Neural progenitor cell (in vitro differentiated cells): ENCODE measurements around the gene HELZ2. TPM values are rescaled to one million over a fixed set of nuclear protein-coding genes. Genes with fewer than 3 reads are reported as not detected.
A peak's percentile ranks its signal among the peaks of the same experiment; 100 is the strongest.

Source experiments
- DNase-seq: peaks from one replicate; pipeline ENCODE4 v3.0.0-alpha.2; 2016; ENCODE audit warnings: low spot score
- H2AFZ ChIP-seq: fragments of 200-600 bp; sonication (generic); replicated peaks from 2 replicates; pipeline ENCODE4 v1.6.1; 2016; ENCODE audit warnings: antibody characterized with exemption
- H3F3A ChIP-seq: fragments of 200-600 bp; sonication (generic); 2 replicates; pipeline ENCODE4 v1.6.1; 2016; ENCODE audit warnings: antibody characterized with exemption, low read depth
- H3K27ac ChIP-seq: fragments of 200-600 bp; sonication (generic); 2 replicates; pipeline ENCODE4 v1.5.1; 2016; ENCODE audit warnings: mild to moderate bottlenecking
- H3K27me3 ChIP-seq: fragments of 200-600 bp; sonication (generic); 2 replicates; pipeline ENCODE4 v1.6.1; 2016; ENCODE audit warnings: mild to moderate bottlenecking, moderate library complexity
- H3K36me3 ChIP-seq: fragments of 200-600 bp; sonication (generic); 2 replicates; pipeline ENCODE4 v1.5.1; 2016
- H3K4me1 ChIP-seq: fragments of 200-600 bp; sonication (generic); 2 replicates; pipeline ENCODE4 v1.6.1; 2016; ENCODE audit warnings: mixed run types
- H3K4me2 ChIP-seq: fragments of 200-600 bp; sonication (generic); 2 replicates; pipeline ENCODE4 v1.6.1; 2016
- H3K4me3 ChIP-seq: fragments of 200-600 bp; sonication (generic); 2 replicates; pipeline ENCODE4 v1.5.1; 2016
- H3K79me2 ChIP-seq: fragments of 200-600 bp; sonication (generic); 2 replicates; pipeline ENCODE4 v1.6.1; 2016; ENCODE audit warnings: low read depth
- H3K9ac ChIP-seq: fragments of 200-600 bp; sonication (generic); 2 replicates; pipeline ENCODE4 v1.6.1; 2016
- H3K9me3 ChIP-seq: fragments of 200-600 bp; sonication (generic); 2 replicates; pipeline ENCODE4 v1.5.1; 2016; ENCODE audit warnings: low read depth
- H4K20me1 ChIP-seq: fragments of 200-600 bp; sonication (generic); 2 replicates; pipeline ENCODE4 v1.6.1; 2016; ENCODE audit warnings: low read depth
- H3K27ac Mint-ChIP-seq: 3 replicates; pipeline ENCODE4 v1.8.0; 2021; ENCODE audit warnings: mixed read lengths
- H3K27me3 Mint-ChIP-seq: 2 replicates; pipeline ENCODE4 v1.8.0; 2022; ENCODE audit warnings: low read depth, mild to moderate bottlenecking, inconsistent platforms, moderate library complexity, mixed read lengths; ENCODE audit not compliant: insufficient read depth
- H3K36me3 Mint-ChIP-seq: 3 replicates; pipeline ENCODE4 v1.8.0; 2021; ENCODE audit warnings: mixed read lengths
- H3K4me1 Mint-ChIP-seq: 3 replicates; pipeline ENCODE4 v1.8.0; 2021; ENCODE audit warnings: mixed read lengths
- H3K4me3 Mint-ChIP-seq: 3 replicates; pipeline ENCODE4 v1.8.0; 2021; ENCODE audit warnings: mild to moderate bottlenecking, moderate library complexity, mixed read lengths
- H3K9me3 Mint-ChIP-seq: 3 replicates; pipeline ENCODE4 v1.8.0; 2020; ENCODE audit warnings: mixed read lengths
- EZH2 ChIP-seq: fragments of 200-600 bp; sonication (generic); IDR thresholded peaks from 2 replicates; pipeline ENCODE4 v1.6.1; 2017; ENCODE audit warnings: antibody characterized with exemption, mild to moderate bottlenecking, moderate library complexity
- EZH2phosphoT487 ChIP-seq: fragments of 200-600 bp; sonication (generic); IDR thresholded peaks from 2 replicates; pipeline ENCODE4 v1.6.1; 2017; ENCODE audit warnings: antibody characterized with exemption
- total RNA-seq: library from RNA; depleted of rRNA; stranded (reverse); fragments of >200 nt; gene quantifications from 2 replicates; pipeline ENCODE4 v1.2.3, GENCODE V29; 2015; ENCODE audit warnings: low replicate concordance
- TF ChIP-seq, protein P1 (sequence below): fragments of 200-600 bp; sonication (generic); IDR thresholded peaks from 2 replicates; pipeline ENCODE4 v1.5.1; 2017; ENCODE audit warnings: antibody characterized with exemption, mild to moderate bottlenecking

The HELZ2 gene
- total RNA-seq, 1 donor from 2014 or later: 2.9 TPM

DNA sequence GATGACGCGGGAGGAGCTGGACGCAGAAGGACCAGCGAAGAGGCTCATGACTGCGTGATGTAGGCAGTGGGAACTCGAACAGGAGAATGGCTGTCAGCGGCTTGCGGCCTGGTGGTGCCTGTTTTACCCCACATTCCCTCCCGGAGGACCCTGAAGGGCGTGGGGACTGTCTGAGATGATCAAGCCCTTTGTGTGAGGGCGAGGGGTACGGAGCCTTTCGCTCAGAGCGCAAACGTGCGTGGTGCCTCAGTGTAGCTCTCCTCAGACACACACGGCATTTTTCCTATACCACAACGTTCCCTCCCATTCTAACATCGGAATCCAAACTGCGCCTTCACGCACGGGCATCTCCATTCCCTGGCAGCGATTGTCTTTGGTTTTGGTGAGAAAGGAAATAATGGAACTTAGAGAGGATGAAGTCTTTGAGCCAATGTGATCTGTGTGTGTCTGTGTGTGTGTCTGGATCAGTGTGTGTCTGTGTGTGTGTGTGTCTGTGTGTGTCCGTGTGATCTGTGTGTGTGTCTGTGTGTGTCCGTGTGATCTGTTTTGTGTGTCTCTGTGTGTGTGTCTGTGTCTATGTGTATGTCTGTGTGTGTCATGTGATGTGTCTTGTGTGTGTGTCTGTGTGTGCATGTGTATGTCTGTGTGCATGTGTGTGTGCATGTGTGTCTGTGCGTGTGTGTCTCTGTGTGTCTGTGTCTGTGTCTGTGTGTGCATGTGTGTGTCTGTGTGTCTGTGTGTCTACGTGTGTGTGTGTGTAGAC, 42.2 kb downstream of the HELZ2 start:
- peaks cover 9% of the 10 kb centered on the region for H3F3A ChIP-seq
- no peak overlapping the region for H2AFZ ChIP-seq
- no peaks in the 10 kb centered on the region for H3K4me1 ChIP-seq
- Mint-ChIP-seq H3K27me3 (peaks cover 11% of the 10 kb centered on the region), H3K27ac (peak overlapping the region; percentile 1), H3K4me1 (peaks cover 10% of the 10 kb centered on the region), H3K9me3 (no peaks in the 10 kb centered on the region), H3K4me3 (peak overlapping the region; percentile 27), H3K36me3 (no peaks in the 10 kb centered on the region)
- TF ChIP-seq EZH2phosphoT487: no peak
- TF ChIP-seq, protein P1, sequence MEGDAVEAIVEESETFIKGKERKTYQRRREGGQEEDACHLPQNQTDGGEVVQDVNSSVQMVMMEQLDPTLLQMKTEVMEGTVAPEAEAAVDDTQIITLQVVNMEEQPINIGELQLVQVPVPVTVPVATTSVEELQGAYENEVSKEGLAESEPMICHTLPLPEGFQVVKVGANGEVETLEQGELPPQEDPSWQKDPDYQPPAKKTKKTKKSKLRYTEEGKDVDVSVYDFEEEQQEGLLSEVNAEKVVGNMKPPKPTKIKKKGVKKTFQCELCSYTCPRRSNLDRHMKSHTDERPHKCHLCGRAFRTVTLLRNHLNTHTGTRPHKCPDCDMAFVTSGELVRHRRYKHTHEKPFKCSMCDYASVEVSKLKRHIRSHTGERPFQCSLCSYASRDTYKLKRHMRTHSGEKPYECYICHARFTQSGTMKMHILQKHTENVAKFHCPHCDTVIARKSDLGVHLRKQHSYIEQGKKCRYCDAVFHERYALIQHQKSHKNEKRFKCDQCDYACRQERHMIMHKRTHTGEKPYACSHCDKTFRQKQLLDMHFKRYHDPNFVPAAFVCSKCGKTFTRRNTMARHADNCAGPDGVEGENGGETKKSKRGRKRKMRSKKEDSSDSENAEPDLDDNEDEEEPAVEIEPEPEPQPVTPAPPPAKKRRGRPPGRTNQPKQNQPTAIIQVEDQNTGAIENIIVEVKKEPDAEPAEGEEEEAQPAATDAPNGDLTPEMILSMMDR: no peak
- TF ChIP-seq EZH2: no peak
- no peaks in the 10 kb centered on the region for H3K36me3 ChIP-seq
- DNase-seq: peak; percentile 2
- no peak overlapping the region for H3K9ac ChIP-seq
- no peaks in the 10 kb centered on the region for H3K9me3 ChIP-seq
- H3K4me2 ChIP-seq: no peak overlapping the region
- H4K20me1 ChIP-seq: no peaks in the 10 kb centered on the region
- H3K4me3 ChIP-seq: no peak overlapping the region
- no peaks in the 10 kb centered on the region for H3K27me3 ChIP-seq
- H3K79me2 ChIP-seq: no peaks in the 10 kb centered on the region
- H3K27ac ChIP-seq: no peak overlapping the region

DNA sequence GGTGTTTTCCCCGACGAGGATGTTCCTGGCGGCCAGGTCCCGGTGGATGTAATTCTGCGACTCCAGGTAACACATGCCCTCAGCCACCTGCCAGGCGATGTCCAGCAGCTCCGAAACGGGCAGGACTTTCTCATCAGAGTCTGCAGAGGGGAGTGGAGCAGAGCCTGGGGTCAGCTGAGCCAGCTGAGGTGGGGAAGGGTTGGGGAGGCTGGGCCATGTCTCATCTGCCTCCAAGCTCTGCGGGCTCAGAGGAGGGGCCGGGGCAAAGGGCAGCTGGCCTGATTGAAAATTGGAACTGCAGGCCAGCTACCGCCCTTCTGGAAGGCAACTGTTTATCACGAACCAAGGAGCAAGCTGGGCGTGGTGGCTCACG, 43.3 kb downstream of the HELZ2 start:
- peaks cover 6% of the 10 kb centered on the region for H3F3A ChIP-seq
- H2AFZ ChIP-seq: no peak overlapping the region
- H3K27me3 Mint-ChIP-seq: peaks cover 11% of the 10 kb centered on the region
- H3K4me1 ChIP-seq: no peaks in the 10 kb centered on the region
- no peak overlapping the region for H3K4me3 Mint-ChIP-seq
- H3K27me3 ChIP-seq: no peaks in the 10 kb centered on the region
- H3K27ac Mint-ChIP-seq: no peak overlapping the region
- H3K4me3 ChIP-seq: no peak overlapping the region
- H3K9ac ChIP-seq: no peak overlapping the region
- no peaks in the 10 kb centered on the region for H3K36me3 ChIP-seq
- TF ChIP-seq, protein P1: no peak
- TF ChIP-seq EZH2: no peak
- TF ChIP-seq EZH2phosphoT487: no peak
- no peak overlapping the region for H3K4me2 ChIP-seq
- no peaks in the 10 kb centered on the region for H3K79me2 ChIP-seq
- H3K9me3 Mint-ChIP-seq: no peaks in the 10 kb centered on the region
- H3K36me3 Mint-ChIP-seq: no peaks in the 10 kb centered on the region
- H4K20me1 ChIP-seq: no peaks in the 10 kb centered on the region
- DNase-seq: peak; percentile 2
- peaks cover 7% of the 10 kb centered on the region for H3K4me1 Mint-ChIP-seq
- no peaks in the 10 kb centered on the region for H3K9me3 ChIP-seq
- no peak overlapping the region for H3K27ac ChIP-seq

DNA sequence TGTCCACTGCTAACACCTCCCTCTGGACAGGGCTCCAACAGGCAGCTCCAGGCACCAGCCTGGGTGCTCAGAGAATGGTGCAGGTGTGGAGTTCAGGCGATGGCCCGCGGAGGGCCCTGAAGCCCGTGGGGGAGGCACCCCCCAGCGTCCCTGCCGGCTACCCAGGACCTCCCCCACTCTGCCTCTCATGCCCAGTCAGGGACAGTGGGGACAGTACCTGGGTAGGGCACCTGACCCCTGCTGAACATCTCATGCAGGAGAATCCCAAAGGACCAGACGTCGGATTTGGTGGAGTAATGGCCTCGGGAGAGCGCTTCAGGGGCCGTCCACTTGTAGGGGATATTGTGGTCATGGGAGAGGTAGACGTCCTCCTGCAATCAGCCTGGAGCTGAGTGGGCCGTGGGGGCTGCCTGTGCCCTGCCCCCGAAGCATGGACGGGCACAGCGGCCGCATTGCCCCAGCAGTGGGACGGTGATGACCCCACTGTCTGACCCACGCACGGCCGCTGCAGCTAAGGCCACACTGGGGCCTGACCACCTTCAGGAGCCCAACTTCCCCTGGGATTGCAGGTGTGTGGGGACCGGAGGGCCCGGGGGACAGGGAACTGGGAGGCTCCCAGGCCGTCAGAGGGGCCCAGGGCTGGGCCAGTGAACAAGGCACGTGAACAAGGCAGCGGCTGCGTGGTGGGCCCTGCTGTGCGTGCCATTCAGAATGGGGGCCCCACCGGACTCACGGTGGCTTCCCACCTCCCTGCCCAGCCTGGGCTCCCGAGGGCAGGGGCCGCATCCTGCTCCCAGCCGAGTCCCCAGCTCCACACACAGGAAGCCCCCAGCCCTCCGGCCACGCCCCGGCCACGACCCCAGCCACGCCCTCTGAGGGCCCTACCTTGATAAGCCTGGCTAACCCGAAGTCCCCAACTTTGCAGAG, 43.9 kb downstream of the HELZ2 start:
- peaks cover 8% of the 10 kb centered on the region for H3F3A ChIP-seq
- peaks cover 2% of the 10 kb centered on the region for H4K20me1 ChIP-seq
- H3K27me3 Mint-ChIP-seq: peaks cover 11% of the 10 kb centered on the region
- no peak overlapping the region for H3K4me3 ChIP-seq
- no peaks in the 10 kb centered on the region for H3K79me2 ChIP-seq
- TF ChIP-seq EZH2 (no peak), EZH2phosphoT487 (no peak)
- TF ChIP-seq, protein P1: no peak
- no peaks in the 10 kb centered on the region for H3K36me3 ChIP-seq
- H3K9ac ChIP-seq: no peak overlapping the region
- H3K4me3 Mint-ChIP-seq: no peak overlapping the region
- no peak overlapping the region for H3K27ac ChIP-seq
- no peaks in the 10 kb centered on the region for H3K9me3 ChIP-seq
- no peak overlapping the region for H3K4me2 ChIP-seq
- H3K36me3 Mint-ChIP-seq: no peaks in the 10 kb centered on the region
- H2AFZ ChIP-seq: no peak overlapping the region
- no peaks in the 10 kb centered on the region for H3K27me3 ChIP-seq
- H3K4me1 Mint-ChIP-seq: peaks cover 4% of the 10 kb centered on the region
- H3K9me3 Mint-ChIP-seq: no peaks in the 10 kb centered on the region
- DNase-seq: peak; percentile 0
- H3K27ac Mint-ChIP-seq: no peak overlapping the region
- no peaks in the 10 kb centered on the region for H3K4me1 ChIP-seq
